Fibroblast of pulmonary artery (primary cell): ENCODE measurements around the gene RAPH1.

Source experiments
- DNase-seq: peaks from one replicate; pipeline ENCODE4 v3.0.0-alpha.2; 2010; ENCODE audit warnings: low read depth
- H3K4me3 ChIP-seq: replicated peaks from 2 replicates; pipeline ENCODE4 v1.5.1; 2011; ENCODE audit warnings: low read depth, mild to moderate bottlenecking, control low read depth, low read length, moderate library complexity
- CTCF ChIP-seq: IDR thresholded peaks from 2 replicates; pipeline ENCODE4 v1.5.1; 2011; ENCODE audit warnings: mild to moderate bottlenecking, control low read depth, low read length, inconsistent platforms; ENCODE audit errors: missing control alignments

Gene RAPH1

GRCh38 chr2:203578759-203579643, 43.9 kb upstream of the RAPH1 start:
- TF ChIP-seq CTCF: no peak
- DNase-seq: peak; percentile 59
- no peak overlapping the region for H3K4me3 ChIP-seq

GRCh38 chr2:203574824-203575223, 39.7 kb upstream of the RAPH1 start:
- DNase-seq: no peak
- no peak overlapping the region for H3K4me3 ChIP-seq
- no peak for TF ChIP-seq CTCF

- no peak overlapping the region for H3K4me3 ChIP-seq
- DNase-seq: no peak
- TF ChIP-seq CTCF: no peak
Measured at GRCh38 chr2:203572316-203572715, 37.2 kb upstream of the RAPH1 start.

GRCh38 chr2:203569677-203570316, 34.7 kb upstream of the RAPH1 start:
- H3K4me3 ChIP-seq: no peak overlapping the region
- TF ChIP-seq CTCF: no peak
- DNase-seq: no peak

- peak; percentile 30 for DNase-seq
- no peak overlapping the region for H3K4me3 ChIP-seq
- TF ChIP-seq CTCF: no peak
Measured at GRCh38 chr2:203567691-203568090, 32.6 kb upstream of the RAPH1 start.

GRCh38 chr2:203566161-203566560, 31.1 kb upstream of the RAPH1 start:
- no peak for DNase-seq
- H3K4me3 ChIP-seq: no peak overlapping the region
- no peak for TF ChIP-seq CTCF
